OCI-LY1 (cell line): ENCODE data around the gene SPINK5.

Experiments used
- H2AFZ ChIP-seq: fragments of 200-600 bp; sonication (generic), shearing (Covaris generic); 2 replicates; pipeline ENCODE4 v1.6.0; 2014; ENCODE audit warnings: antibody characterized with exemption, mild to moderate bottlenecking, low read length
- H3F3A ChIP-seq: fragments of 200-600 bp; sonication (generic), shearing (Covaris generic); 2 replicates; pipeline ENCODE4 v1.6.0; 2014; ENCODE audit warnings: mild to moderate bottlenecking, antibody characterized with exemption, low read length, moderate library complexity; ENCODE audit not compliant: insufficient read depth
- H3K27ac ChIP-seq: fragments of 200-600 bp; sonication (generic); 2 replicates; pipeline ENCODE4 v1.5.1; 2014; ENCODE audit warnings: low read length, mixed run types, mild to moderate bottlenecking, low read depth; ENCODE audit not compliant: poor library complexity, severe bottlenecking
- H3K27me3 ChIP-seq: fragments of 200-600 bp; sonication (generic); 2 replicates; pipeline ENCODE4 v1.6.0; 2014; ENCODE audit warnings: antibody characterized with exemption, mild to moderate bottlenecking, low read length, moderate library complexity; ENCODE audit not compliant: insufficient read depth
- H3K36me3 ChIP-seq: fragments of 200-600 bp; sonication (generic); 2 replicates; pipeline ENCODE4 v1.6.1; 2014; ENCODE audit warnings: mild to moderate bottlenecking, antibody characterized with exemption, low read length, moderate library complexity, mixed read lengths; ENCODE audit not compliant: insufficient read depth
- H3K4me1 ChIP-seq: fragments of 200-600 bp; sonication (generic); 2 replicates; pipeline ENCODE4 v1.5.1; 2014; ENCODE audit warnings: mild to moderate bottlenecking, low read length, moderate library complexity; ENCODE audit not compliant: insufficient read depth, severe bottlenecking
- H3K4me2 ChIP-seq: fragments of 200-600 bp; sonication (generic), shearing (Covaris generic); 2 replicates; pipeline ENCODE4 v1.6.1; 2014; ENCODE audit warnings: low read length
- H3K4me3 ChIP-seq: fragments of 200-600 bp; sonication (generic); 2 replicates; pipeline ENCODE4 v1.5.1; 2014; ENCODE audit warnings: low read length, low read depth, mild to moderate bottlenecking, mixed read lengths; ENCODE audit not compliant: poor library complexity, severe bottlenecking
- H3K79me2 ChIP-seq: fragments of 200-600 bp; shearing (Covaris generic); 2 replicates; pipeline ENCODE4 v1.6.1; 2016; ENCODE audit warnings: mixed run types, low read length, mixed read lengths; ENCODE audit not compliant: insufficient read depth
- H3K9ac ChIP-seq: fragments of 200-600 bp; sonication (generic), shearing (Covaris generic); 2 replicates; pipeline ENCODE4 v1.6.1; 2014; ENCODE audit warnings: mild to moderate bottlenecking, low read length, mixed read lengths
- H3K9me2 ChIP-seq: fragments of 200-600 bp; sonication (generic), shearing (Covaris generic); 2 replicates; pipeline ENCODE4 v1.6.1; 2014; ENCODE audit warnings: low read depth, mild to moderate bottlenecking, low read length, mixed read lengths
- H3K9me3 ChIP-seq: fragments of 200-600 bp; shearing (Covaris generic); 2 replicates; pipeline ENCODE4 v1.6.1; 2014; ENCODE audit warnings: low read length, mixed read lengths
- H4K20me1 ChIP-seq: fragments of 200-600 bp; sonication (generic), shearing (Covaris generic); 2 replicates; pipeline ENCODE4 v1.6.0; 2016; ENCODE audit warnings: mild to moderate bottlenecking, low read length; ENCODE audit not compliant: insufficient read depth
- EZH2 ChIP-seq: fragments of 200-600 bp; sonication (generic), shearing (Covaris generic); IDR thresholded peaks from 2 replicates; pipeline ENCODE4 v1.8.0; 2017; ENCODE audit warnings: borderline replicate concordance, mixed run types, mild to moderate bottlenecking, antibody characterized with exemption, low read length, moderate library complexity, mixed read lengths
- TF ChIP-seq, protein P1 (sequence below): fragments of 200-600 bp; sonication (generic), shearing (Covaris generic); IDR thresholded peaks from 2 replicates; pipeline ENCODE4 v1.5.1; 2017; ENCODE audit warnings: mild to moderate bottlenecking, antibody characterized with exemption, low read length, moderate library complexity, mixed read lengths

Gene SPINK5

DNA sequence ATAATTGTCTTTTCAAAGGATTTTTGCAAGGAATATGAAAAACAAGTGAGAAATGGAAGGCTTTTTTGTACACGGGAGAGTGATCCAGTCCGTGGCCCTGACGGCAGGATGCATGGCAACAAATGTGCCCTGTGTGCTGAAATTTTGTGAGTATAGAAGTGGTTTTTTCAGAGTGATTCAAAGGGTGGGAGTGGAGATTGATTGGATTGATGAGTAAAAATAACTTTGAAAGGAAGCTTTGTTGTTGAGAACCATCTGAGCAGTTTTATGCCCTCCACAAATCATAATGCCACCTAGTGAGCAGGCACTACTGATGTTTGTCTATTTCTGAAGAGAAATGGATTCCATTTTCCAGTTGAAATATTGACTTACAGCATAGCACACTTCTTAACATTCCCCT lies 30.6 kb downstream of the SPINK5 start:
- H3K27ac ChIP-seq, result no peak overlapping the region
- H3K9me2 ChIP-seq, result no peaks in the 10 kb centered on the region
- no peak overlapping the region for H3K4me2 ChIP-seq
- TF ChIP-seq EZH2, result no peak
- TF ChIP-seq, protein P1, sequence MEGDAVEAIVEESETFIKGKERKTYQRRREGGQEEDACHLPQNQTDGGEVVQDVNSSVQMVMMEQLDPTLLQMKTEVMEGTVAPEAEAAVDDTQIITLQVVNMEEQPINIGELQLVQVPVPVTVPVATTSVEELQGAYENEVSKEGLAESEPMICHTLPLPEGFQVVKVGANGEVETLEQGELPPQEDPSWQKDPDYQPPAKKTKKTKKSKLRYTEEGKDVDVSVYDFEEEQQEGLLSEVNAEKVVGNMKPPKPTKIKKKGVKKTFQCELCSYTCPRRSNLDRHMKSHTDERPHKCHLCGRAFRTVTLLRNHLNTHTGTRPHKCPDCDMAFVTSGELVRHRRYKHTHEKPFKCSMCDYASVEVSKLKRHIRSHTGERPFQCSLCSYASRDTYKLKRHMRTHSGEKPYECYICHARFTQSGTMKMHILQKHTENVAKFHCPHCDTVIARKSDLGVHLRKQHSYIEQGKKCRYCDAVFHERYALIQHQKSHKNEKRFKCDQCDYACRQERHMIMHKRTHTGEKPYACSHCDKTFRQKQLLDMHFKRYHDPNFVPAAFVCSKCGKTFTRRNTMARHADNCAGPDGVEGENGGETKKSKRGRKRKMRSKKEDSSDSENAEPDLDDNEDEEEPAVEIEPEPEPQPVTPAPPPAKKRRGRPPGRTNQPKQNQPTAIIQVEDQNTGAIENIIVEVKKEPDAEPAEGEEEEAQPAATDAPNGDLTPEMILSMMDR, result no peak
- H3K4me3 ChIP-seq, result no peak overlapping the region
- H3K4me1 ChIP-seq, result no peaks in the 10 kb centered on the region
- no peaks in the 10 kb centered on the region for H3K36me3 ChIP-seq
- no peak overlapping the region for H3K9ac ChIP-seq
- no peaks in the 10 kb centered on the region for H4K20me1 ChIP-seq
- no peaks in the 10 kb centered on the region for H3K27me3 ChIP-seq
- no peaks in the 10 kb centered on the region for H3F3A ChIP-seq
- H2AFZ ChIP-seq, result no peak overlapping the region
- H3K9me3 ChIP-seq, result no peaks in the 10 kb centered on the region
- H3K79me2 ChIP-seq, result no peaks in the 10 kb centered on the region

GRCh38 chr5:148104226-148104625 lies 40.4 kb downstream of the SPINK5 start:
- no peaks in the 10 kb centered on the region for H3F3A ChIP-seq
- no peaks in the 10 kb centered on the region for H3K79me2 ChIP-seq
- H3K9ac ChIP-seq, result no peak overlapping the region
- no peaks in the 10 kb centered on the region for H4K20me1 ChIP-seq
- H3K36me3 ChIP-seq, result no peaks in the 10 kb centered on the region
- H3K4me2 ChIP-seq, result no peak overlapping the region
- H3K27ac ChIP-seq, result no peak overlapping the region
- no peak overlapping the region for H3K4me3 ChIP-seq
- H3K9me3 ChIP-seq, result no peaks in the 10 kb centered on the region
- H2AFZ ChIP-seq, result no peak overlapping the region
- no peaks in the 10 kb centered on the region for H3K27me3 ChIP-seq
- H3K4me1 ChIP-seq, result no peaks in the 10 kb centered on the region
- H3K9me2 ChIP-seq, result no peaks in the 10 kb centered on the region
- no peak for TF ChIP-seq EZH2
- TF ChIP-seq, protein P1, result no peak

- Histone ChIP-seq H3K4me1 (no peaks in the 10 kb centered on the region), H3F3A (no peaks in the 10 kb centered on the region), H3K4me3 (no peak overlapping the region), H3K9ac (no peak overlapping the region), H3K27me3 (no peaks in the 10 kb centered on the region), H3K9me3 (no peaks in the 10 kb centered on the region), H2AFZ (no peak overlapping the region), H3K4me2 (no peak overlapping the region), H3K9me2 (no peaks in the 10 kb centered on the region), H3K27ac (no peak overlapping the region), H4K20me1 (no peaks in the 10 kb centered on the region), H3K36me3 (no peaks in the 10 kb centered on the region), H3K79me2 (no peaks in the 10 kb centered on the region)
- TF ChIP-seq, protein P1, result no peak
- no peak for TF ChIP-seq EZH2
These were observed 43.8 kb downstream of the SPINK5 start for GRCh38 chr5:148107608-148108007.
